ENCODE data around the gene SMAD4. TPM values are rescaled to one million over a fixed set of nuclear protein-coding genes. Genes with fewer than 3 reads are reported as not detected.

Gene SMAD4
- total and polyA plus RNA-seq, 5 donors: 14.8 to 98.2 (median 92.0) TPM

DNA sequence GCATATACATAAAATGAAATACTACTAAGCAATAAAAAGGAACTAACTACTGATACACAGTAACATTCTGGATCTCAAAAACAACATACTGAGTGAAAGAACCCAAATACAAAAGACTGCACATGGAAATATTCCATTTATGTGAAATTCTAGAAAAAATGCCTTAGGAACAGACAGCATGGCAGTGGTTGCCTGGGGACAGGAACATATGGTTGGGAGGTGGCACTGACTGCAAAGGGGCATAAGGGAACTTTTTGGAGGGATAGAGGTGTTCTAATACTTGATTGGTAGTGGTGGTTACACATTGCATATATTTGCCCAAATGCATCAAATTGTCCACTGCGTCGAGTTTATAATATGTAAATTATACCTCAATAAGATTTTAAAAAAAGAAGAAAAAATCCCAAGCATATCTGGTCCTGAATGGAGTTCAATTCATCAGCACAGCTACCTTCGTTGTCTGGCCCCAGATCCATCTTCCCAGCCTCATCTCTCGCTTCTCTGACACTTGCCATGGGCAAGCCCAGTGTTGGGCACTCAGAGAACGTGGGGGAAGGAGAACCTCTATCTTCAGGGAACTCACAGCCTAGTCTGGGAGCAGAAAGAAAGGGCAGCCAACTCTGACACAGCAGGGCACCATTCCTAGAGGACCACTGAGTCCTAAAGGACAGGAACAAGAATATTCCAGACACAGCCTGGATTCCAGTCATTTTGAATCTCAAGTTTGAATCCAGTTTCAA, 8.6 kb upstream of the SMAD4 start:
- DNase-seq (no peak), ATAC-seq (no peak)
- no peaks in the 10 kb centered on the region for H3K9me3 ChIP-seq (ENCODE audit: control insufficient read depth, low read length)
- H3K27me3 ChIP-seq (ENCODE audit: control insufficient read depth, insufficient read depth): no peaks in the 10 kb centered on the region
- 92% methylated on average over 5 of the region's 5 CpGs for WGBS
- H3K4me1 ChIP-seq (ENCODE audit: control insufficient read depth, insufficient read depth, low read length): no peaks in the 10 kb centered on the region
- H3K27ac ChIP-seq (ENCODE audit: low read length): no peak overlapping the region
- intact Hi-C loops (cut with DNase I): loop anchor here in 1 of 4 donors (10.0 kb wide), 1 partner anchor 47 kb away; no protein-coding TSS in a partner anchor
- no peak overlapping the region for H3K4me3 ChIP-seq (ENCODE audit: low read length)

- no peaks in the 10 kb centered on the region for H3K9me3 ChIP-seq (ENCODE audit: control insufficient read depth, low read length)
- intact Hi-C loops (cut with DNase I): loop anchor here in 1 of 4 donors (10.0 kb wide), 1 partner anchor 51 kb away; no protein-coding TSS in a partner anchor
- no peak overlapping the region for H3K4me3 ChIP-seq (ENCODE audit: low read length)
- WGBS: 80% methylated on average over 2 of the region's 2 CpGs
- ATAC-seq (no peak), DNase-seq (no peak)
- peaks cover 6% of the 10 kb centered on the region for H3K4me1 ChIP-seq (ENCODE audit: control insufficient read depth, insufficient read depth, low read length)
- H3K27me3 ChIP-seq (ENCODE audit: control insufficient read depth, insufficient read depth): no peaks in the 10 kb centered on the region
- no peak overlapping the region for H3K27ac ChIP-seq (ENCODE audit: low read length)
Observed at GRCh38 chr18:51025512-51025911, 4.5 kb upstream of the SMAD4 start.

DNA sequence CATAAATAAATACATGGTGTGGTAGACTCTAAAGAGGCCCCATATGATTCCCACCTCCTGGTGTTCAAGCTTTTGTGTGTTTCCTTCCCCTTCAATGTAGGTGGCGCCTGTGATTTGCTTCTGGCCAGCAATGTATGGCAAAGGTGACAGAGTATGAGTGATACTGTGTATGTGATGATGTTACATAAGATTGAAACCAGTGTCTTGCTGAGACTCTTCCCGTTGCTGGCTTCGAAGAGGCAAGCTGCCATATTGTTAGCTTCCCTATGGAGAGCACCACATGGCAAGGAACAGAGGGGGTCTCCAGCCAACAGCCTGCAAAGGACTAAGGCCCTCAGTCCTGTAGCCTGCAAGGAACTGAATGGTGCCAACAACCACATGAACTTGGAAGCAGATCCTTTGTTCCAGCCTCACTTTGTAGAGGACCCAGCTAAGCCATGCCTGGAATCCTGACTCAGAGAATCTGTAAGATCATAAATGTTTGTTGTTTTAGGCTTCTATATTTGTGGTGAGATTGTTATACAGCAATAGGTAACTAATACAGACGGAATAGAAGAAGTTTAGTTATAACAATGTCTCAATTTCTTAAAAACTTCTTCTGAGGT, 1.7 kb upstream of the SMAD4 start:
- peaks cover 6% of the 10 kb centered on the region for H3K4me1 ChIP-seq (ENCODE audit: control insufficient read depth, insufficient read depth, low read length)
- no peak overlapping the region for H3K4me3 ChIP-seq (ENCODE audit: low read length)
- H3K9me3 ChIP-seq (ENCODE audit: control insufficient read depth, low read length): no peaks in the 10 kb centered on the region
- no peaks in the 10 kb centered on the region for H3K27me3 ChIP-seq (ENCODE audit: control insufficient read depth, insufficient read depth)
- no peak overlapping the region for H3K27ac ChIP-seq (ENCODE audit: low read length)
- no peak for ATAC-seq
- no peak for DNase-seq
- intact Hi-C loops (cut with DNase I): loop anchor here in 1 of 4 donors (10.0 kb wide), 1 partner anchor 54 kb away; no protein-coding TSS in a partner anchor
- 84% methylated on average over 4 of the region's 4 CpGs for WGBS

DNA sequence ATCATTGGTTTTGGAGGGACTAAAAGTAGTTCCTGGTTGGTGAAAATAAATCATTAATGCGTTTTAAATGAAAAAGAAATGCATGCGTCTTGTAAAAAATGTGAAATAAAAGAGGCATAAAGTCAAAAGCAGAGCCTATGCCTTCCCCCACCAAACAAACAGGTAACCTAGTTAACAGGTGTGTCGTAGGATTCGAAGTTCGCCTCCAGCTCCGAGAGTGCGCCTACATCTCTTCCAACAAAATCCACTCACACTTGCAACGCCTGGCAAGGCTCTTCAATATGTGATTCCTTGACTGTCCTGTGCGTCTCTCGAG, 677 bp upstream of the SMAD4 start:
- 9% methylated on average over 10 of the region's 10 CpGs for WGBS
- DNase-seq (peak in 1 of 3 donors; percentile 32), ATAC-seq (no peak)
- intact Hi-C loops (cut with DNase I): loop anchor here in 1 of 4 donors (10.0 kb wide), 1 partner anchor 55 kb away; no protein-coding TSS in a partner anchor
- Histone ChIP-seq H3K4me3 (ENCODE audit: low read length) (peak overlapping the region; percentile 84), H3K9me3 (ENCODE audit: control insufficient read depth, low read length) (no peaks in the 10 kb centered on the region), H3K27ac (ENCODE audit: low read length) (peak overlapping the region; percentile 99), H3K4me1 (ENCODE audit: control insufficient read depth, insufficient read depth, low read length) (peaks cover 6% of the 10 kb centered on the region), H3K27me3 (ENCODE audit: control insufficient read depth, insufficient read depth) (no peaks in the 10 kb centered on the region)

DNA sequence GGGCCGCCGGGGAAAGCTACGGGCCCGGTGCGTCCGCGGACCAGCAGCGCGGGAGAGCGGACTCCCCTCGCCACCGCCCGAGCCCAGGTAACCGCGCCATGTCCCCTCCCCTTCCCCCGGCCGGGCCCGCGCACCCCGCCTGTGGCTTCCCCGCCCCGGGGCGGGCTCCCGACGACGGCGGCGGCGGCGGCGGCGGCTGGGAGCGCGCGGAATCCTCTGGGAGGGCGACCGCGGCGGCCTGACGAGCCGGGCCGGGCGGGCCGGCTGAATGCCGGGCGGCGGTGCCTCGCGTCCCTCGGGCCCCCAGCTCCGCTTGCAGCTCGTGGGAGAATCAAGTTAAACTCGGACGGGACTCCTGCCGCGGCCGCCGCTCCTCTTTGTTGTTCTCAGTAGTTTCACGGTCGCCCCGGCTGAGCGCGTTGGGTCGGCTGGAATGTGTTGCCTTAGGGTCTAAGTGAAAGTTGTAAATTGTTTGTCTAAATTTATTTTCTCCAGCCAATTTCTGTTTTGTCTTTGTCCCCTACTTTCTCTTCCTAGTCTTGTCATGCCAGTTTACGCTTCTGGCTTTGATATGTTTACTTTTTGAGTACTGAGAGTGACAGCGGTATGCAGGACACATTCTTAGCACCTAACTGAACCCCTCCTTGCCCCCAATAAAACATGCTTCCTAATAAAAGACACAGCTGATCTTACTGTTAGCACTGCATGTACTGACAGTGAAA, 685 bp downstream of the SMAD4 start:
- intact Hi-C loops (cut with DNase I): loop anchor here in 1 of 4 donors (10.0 kb wide), 1 partner anchor 206 kb away; the partner anchor contains the start of gene MRO
- under 1% methylated on average over 66 of the region's 66 CpGs for WGBS
- H3K27ac ChIP-seq (ENCODE audit: low read length): peak overlapping the region; percentile 99
- peak overlapping the region; percentile 84 for H3K4me3 ChIP-seq (ENCODE audit: low read length)
- ATAC-seq (peak; percentile 81 to 84), DNase-seq (peak; percentile 71 to 90 (median 90))
- no peaks in the 10 kb centered on the region for H3K27me3 ChIP-seq (ENCODE audit: control insufficient read depth, insufficient read depth)
- peaks cover 8% of the 10 kb centered on the region for H3K4me1 ChIP-seq (ENCODE audit: control insufficient read depth, insufficient read depth, low read length)
- no peaks in the 10 kb centered on the region for H3K9me3 ChIP-seq (ENCODE audit: control insufficient read depth, low read length)

DNA sequence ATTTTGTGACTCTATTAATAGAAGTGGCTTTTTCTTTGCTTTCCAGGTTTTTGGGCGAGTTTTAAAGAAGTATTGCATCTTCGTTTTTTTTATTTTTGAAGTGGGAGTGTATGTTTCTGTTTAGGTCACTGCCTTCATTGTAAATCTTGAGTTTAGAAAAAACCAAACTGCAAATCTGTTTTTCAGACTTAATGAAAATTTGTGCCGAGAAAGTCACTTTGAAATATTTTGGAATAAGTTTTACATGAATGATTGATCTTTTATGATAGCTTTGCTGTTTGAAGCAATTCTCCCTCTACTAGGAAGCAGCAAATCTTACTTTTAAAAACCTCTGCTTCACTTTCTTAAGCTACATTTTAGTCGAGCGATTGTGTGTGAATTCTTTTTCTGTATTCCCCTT, 2.2 kb downstream of the SMAD4 start:
- Histone ChIP-seq H3K4me3 (ENCODE audit: low read length) (peak overlapping the region; percentile 29), H3K4me1 (ENCODE audit: control insufficient read depth, insufficient read depth, low read length) (peaks cover 12% of the 10 kb centered on the region), H3K27ac (ENCODE audit: low read length) (no peak overlapping the region), H3K9me3 (ENCODE audit: control insufficient read depth, low read length) (no peaks in the 10 kb centered on the region), H3K27me3 (ENCODE audit: control insufficient read depth, insufficient read depth) (no peaks in the 10 kb centered on the region)
- DNase-seq: no peak
- intact Hi-C loops (cut with DNase I): loop anchor here in 1 of 4 donors (10.0 kb wide), 1 partner anchor 207 kb away; the partner anchor contains the start of gene MRO
- 19% methylated on average over 5 of the region's 5 CpGs for WGBS
- no peak for ATAC-seq

- H3K4me3 ChIP-seq (ENCODE audit: low read length): no peak overlapping the region
- H3K27me3 ChIP-seq (ENCODE audit: control insufficient read depth, insufficient read depth): no peaks in the 10 kb centered on the region
- H3K9me3 ChIP-seq (ENCODE audit: control insufficient read depth, low read length): no peaks in the 10 kb centered on the region
- ATAC-seq (no peak), DNase-seq (no peak)
- no peak overlapping the region for H3K27ac ChIP-seq (ENCODE audit: low read length)
- intact Hi-C loops (cut with DNase I): loop anchor here in 1 of 4 donors (10.0 kb wide), 1 partner anchor 212 kb away; the partner anchor contains the start of gene MRO
- 57% methylated on average over 2 of the region's 2 CpGs for WGBS
- H3K4me1 ChIP-seq (ENCODE audit: control insufficient read depth, insufficient read depth, low read length): peaks cover 13% of the 10 kb centered on the region
Observed at GRCh38 chr18:51037230-51037629, 7.2 kb downstream of the SMAD4 start.

GRCh38 chr18:51038110-51038509, 8.1 kb downstream of the SMAD4 start:
- Histone ChIP-seq H3K27ac (ENCODE audit: low read length) (no peak overlapping the region), H3K4me3 (ENCODE audit: low read length) (no peak overlapping the region), H3K9me3 (ENCODE audit: control insufficient read depth, low read length) (no peaks in the 10 kb centered on the region), H3K27me3 (ENCODE audit: control insufficient read depth, insufficient read depth) (no peaks in the 10 kb centered on the region), H3K4me1 (ENCODE audit: control insufficient read depth, insufficient read depth, low read length) (peaks cover 13% of the 10 kb centered on the region)
- ATAC-seq (peak in 1 of 2 donors; percentile 40), DNase-seq (no peak)
- intact Hi-C loops (cut with DNase I): loop anchor here in 1 of 4 donors (10.0 kb wide), 1 partner anchor 213 kb away; the partner anchor contains the start of gene MRO
- WGBS: 53% methylated on average over 6 of the region's 6 CpGs

DNA sequence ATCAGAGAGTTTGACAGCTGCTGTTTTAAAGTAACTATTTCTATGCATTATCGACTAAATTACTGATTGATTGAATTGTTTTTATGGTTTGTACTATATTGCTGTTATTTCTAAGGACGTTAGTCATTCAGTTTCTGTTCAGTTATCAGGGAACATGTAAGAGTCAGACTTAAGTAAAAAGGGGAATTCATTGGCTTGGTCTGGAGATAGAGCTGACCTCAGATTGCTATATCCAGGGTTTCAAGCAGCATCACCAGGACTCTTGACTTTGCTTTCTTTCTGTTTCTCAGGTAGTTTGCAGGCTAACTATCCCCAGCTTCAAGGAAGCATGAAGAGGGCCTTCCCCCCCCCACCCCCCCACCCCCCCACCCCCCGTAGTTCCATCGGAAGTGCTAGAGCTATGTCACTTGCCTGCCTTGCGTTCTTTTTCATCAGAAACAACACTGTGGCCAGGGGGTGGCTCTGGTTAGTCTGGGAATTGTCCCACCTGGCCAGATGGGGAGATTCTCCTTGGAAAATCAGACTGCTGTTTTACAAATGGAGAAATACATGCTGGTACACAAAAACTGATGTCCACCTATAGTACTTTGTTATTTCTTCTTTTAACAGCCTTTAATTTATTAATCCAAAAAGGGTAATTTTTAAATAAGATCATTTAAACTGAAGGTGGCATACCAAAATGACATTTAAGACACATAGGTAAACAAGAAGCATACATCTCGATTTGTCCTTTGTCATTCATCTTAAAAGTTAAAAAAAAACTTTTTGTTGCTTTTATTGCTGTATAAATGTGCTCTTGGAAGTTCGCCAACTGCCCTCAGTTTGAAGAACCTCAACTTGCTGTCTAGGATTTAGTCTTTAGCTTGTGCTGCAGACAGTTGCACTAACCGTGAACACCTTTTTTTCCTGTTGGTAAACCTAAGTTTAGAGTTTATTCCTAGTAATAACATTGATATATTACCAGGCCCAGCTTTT, 9.4 kb downstream of the SMAD4 start:
- H3K27ac ChIP-seq (ENCODE audit: low read length): no peak overlapping the region

More for the DNA sequence above, 9.4 kb downstream of the SMAD4 start:
- DNase-seq (no peak), ATAC-seq (no peak)
- 43% methylated on average over 8 of the region's 8 CpGs for WGBS
- H3K4me3 ChIP-seq (ENCODE audit: low read length): no peak overlapping the region
- H3K27me3 ChIP-seq (ENCODE audit: control insufficient read depth, insufficient read depth): no peaks in the 10 kb centered on the region
- intact Hi-C loops (cut with DNase I): loop anchor here in 1 of 4 donors (10.0 kb wide), 1 partner anchor 215 kb away; the partner anchor contains the start of gene MRO
- no peaks in the 10 kb centered on the region for H3K9me3 ChIP-seq (ENCODE audit: control insufficient read depth, low read length)
- H3K4me1 ChIP-seq (ENCODE audit: control insufficient read depth, insufficient read depth, low read length): peaks cover 14% of the 10 kb centered on the region

Data from right cardiac atrium (tissue), 5 donors.